GM12878 (cell line): ENCODE measurements around the gene CTNNA2. TPM values are rescaled to one million over a fixed set of nuclear protein-coding genes. Genes with fewer than 3 reads are reported as not detected.

ENCODE experiments used
- ATAC-seq: fragments of 200-7000 bp; cut with Tn5 transposase; 3 replicates; pipeline ENCODE4 v1.9.1; 2020; ENCODE audit warnings: mild to moderate bottlenecking, moderate library complexity
- BruUV-seq: library from RNA; stranded (reverse); fragments of 400-500 nt; replicated peaks from 2 replicates; lab custom pipeline; 2021; lab: Mats Ljungman, UMichigan
- CTCF ChIA-PET: fragments of 300-600 bp; sonication (Branson Sonifier 250); formaldehyde crosslinking; extraction: SDS; loops from one replicate; lab custom pipeline; 2021; ENCODE audit warnings: inconsistent platforms; lab: Yijun Ruan, JAX
- POLR2A ChIA-PET: fragments of 350-600 bp; formaldehyde crosslinking; extraction: SDS; loops from one replicate; lab custom pipeline; 2021; ENCODE audit warnings: inconsistent platforms; lab: Charles Lee
- RAD21 ChIA-PET: fragments of 300-600 bp; sonication (Branson Sonifier 250); formaldehyde crosslinking; loops from one replicate; lab custom pipeline; 2023; ENCODE audit warnings: antibody characterized with exemption; ENCODE audit not compliant: unreplicated experiment; lab: Charles Lee
- SMC1A ChIA-PET: fragments of 300-600 bp; sonication (Branson Sonifier 250); formaldehyde crosslinking; loops from one replicate; lab custom pipeline; 2023; ENCODE audit not compliant: unreplicated experiment, uncharacterized antibody; lab: Charles Lee
- DNase-seq: peaks from one replicate; pipeline ENCODE4 v3.0.0-alpha.2; 2011; ENCODE audit warnings: low read depth, low spot score
- FAIRE-seq: peaks from 3 replicates; lab custom pipeline; 2011; peaks lifted over from hg19 to GRCh38; lab: Jason Lieb, UNC
- H2AFZ ChIP-seq: 2 replicates; pipeline ENCODE4 v1.6.0; 2011; ENCODE audit warnings: low read depth, low read length, control low read depth; ENCODE audit not compliant: control insufficient read depth
- H3K27ac ChIP-seq: 2 replicates; pipeline ENCODE4 v1.5.1; 2011; ENCODE audit warnings: control low read depth; ENCODE audit not compliant: control insufficient read depth, insufficient read depth
- H3K27me3 ChIP-seq, 2 experiments: replicated peaks in 1 of 2; 2 replicates each; pipeline versions ENCODE4 v1.6.0 to v1.6.1; 2011; ENCODE audit warnings: low read length in 1 of 2; ENCODE audit not compliant: control insufficient read depth in 2 of 2, insufficient read depth in 2 of 2
- H3K36me3 ChIP-seq, 2 experiments: 2 replicates each; pipeline ENCODE4 v1.5.1; 2011; ENCODE audit warnings: low read length in 1 of 2; ENCODE audit not compliant: control insufficient read depth in 2 of 2, insufficient read depth in 2 of 2
- H3K4me1 ChIP-seq: 2 replicates; pipeline ENCODE4 v1.6.1; 2011; ENCODE audit warnings: mild to moderate bottlenecking, low read length, moderate library complexity, mixed read lengths; ENCODE audit not compliant: control insufficient read depth, insufficient read depth
- H3K4me2 ChIP-seq: 2 replicates; pipeline ENCODE4 v1.6.0; 2011; ENCODE audit warnings: control low read depth; ENCODE audit not compliant: control insufficient read depth, insufficient read depth
- H3K4me3 ChIP-seq: fragments of 200-600 bp; sonication (generic); 2 replicates; pipeline ENCODE4 v1.5.1; 2016
- H3K79me2 ChIP-seq: 2 replicates; pipeline ENCODE4 v1.6.0; 2011; ENCODE audit warnings: low read length; ENCODE audit not compliant: control insufficient read depth, insufficient read depth
- H3K9ac ChIP-seq: 2 replicates; pipeline ENCODE4 v1.8.0; 2011; ENCODE audit warnings: low read length, control low read depth, mixed read lengths; ENCODE audit not compliant: control insufficient read depth, insufficient read depth
- H3K9me3 ChIP-seq: replicated peaks from 3 replicates; pipeline ENCODE4 v1.5.1; 2011; ENCODE audit warnings: mild to moderate bottlenecking, low read length; ENCODE audit not compliant: control insufficient read depth, insufficient read depth
- H4K20me1 ChIP-seq: 2 replicates; pipeline ENCODE4 v1.6.0; 2011; ENCODE audit not compliant: control insufficient read depth, insufficient read depth
- BACH1 ChIP-seq: fragments of 450-650 bp; IDR thresholded peaks from 2 replicates; pipeline ENCODE4 v1.6.1; 2017; ENCODE audit warnings: mild to moderate bottlenecking, borderline replicate concordance
- CREB1 ChIP-seq: IDR thresholded peaks from 2 replicates; pipeline ENCODE4 v1.6.1; 2012; ENCODE audit warnings: low read depth, mild to moderate bottlenecking, inconsistent platforms
- EED ChIP-seq: sonication (generic); IDR thresholded peaks from 2 replicates; pipeline ENCODE4 v1.6.1; 2016; ENCODE audit warnings: antibody characterized with exemption, low read depth
- EP300 ChIP-seq, 2 experiments: fragments of 150-350 bp in 1 of 2; IDR thresholded peaks; 2 replicates each; pipeline ENCODE4 v1.6.1; 2011 to 2012; ENCODE audit warnings: low read depth in 2 of 2, low read length in 2 of 2, borderline replicate concordance in 1 of 2, improper control_type of control experiment in 1 of 2, inconsistent platforms in 1 of 2; ENCODE audit not compliant: control insufficient read depth in 1 of 2
- EZH2 ChIP-seq: IDR thresholded peaks from 2 replicates; pipeline ENCODE4 v1.6.1; 2012; ENCODE audit warnings: low read depth, mild to moderate bottlenecking, control low read depth, inconsistent platforms, low read length, borderline replicate concordance; ENCODE audit not compliant: control insufficient read depth
- HCFC1 ChIP-seq: fragments of 150-350 bp; IDR thresholded peaks from 2 replicates; pipeline ENCODE4 v1.6.1; 2014; ENCODE audit warnings: low read length
- PAX5 ChIP-seq: IDR thresholded peaks from 2 replicates; pipeline ENCODE4 v1.6.1; 2011; ENCODE audit warnings: low read depth, low read length, borderline replicate concordance
- POLR2AphosphoS2 ChIP-seq: IDR thresholded peaks from 2 replicates; pipeline ENCODE4 v1.6.1; 2011; ENCODE audit warnings: low read depth, mild to moderate bottlenecking, low read length, improper control_type of control experiment, moderate library complexity
- RBBP5 ChIP-seq: fragments of 200-600 bp; sonication (generic); conservative IDR thresholded peaks from 2 replicates; pipeline ENCODE4 v1.6.1; 2016
- RUNX3 ChIP-seq: IDR thresholded peaks from 2 replicates; pipeline ENCODE4 v1.6.1; 2012; ENCODE audit warnings: low read length, inconsistent platforms
- SMAD1 ChIP-seq: fragments of 450-650 bp; IDR thresholded peaks from 2 replicates; pipeline ENCODE4 v1.6.1; 2018; ENCODE audit warnings: mild to moderate bottlenecking, low read depth; ENCODE audit not compliant: partially characterized antibody
- SMAD5 ChIP-seq: IDR thresholded peaks from 2 replicates; pipeline ENCODE4 v1.6.1; 2016; ENCODE audit warnings: antibody characterized with exemption, low read depth
- TARDBP ChIP-seq: IDR thresholded peaks from 2 replicates; pipeline ENCODE4 v1.6.1; 2016; ENCODE audit warnings: borderline replicate concordance
- ZBTB11 ChIP-seq: fragments of 450-650 bp; formaldehyde crosslinking; IDR thresholded peaks from 2 replicates; pipeline ENCODE4 v1.5.0; 2022; ENCODE audit warnings: mild to moderate bottlenecking, missing genetic modification characterization
- ZBTB33 ChIP-seq: fragments of 450-650 bp; IDR thresholded peaks from 2 replicates; pipeline ENCODE4 v1.6.1; 2017; ENCODE audit warnings: mild to moderate bottlenecking
- whole genome bisulfite sequencing: methylation state at CpG from one replicate; pipeline ENCODE4 v1.1.6; 2016; ENCODE audit warnings: low lambda C conversion rate; ENCODE audit not compliant: insufficient replicate concordance, insufficient coverage; ENCODE audit errors: missing lambda C conversion rate; 5-methylcytosine and 5-hydroxymethylcytosine counted together
- in situ Hi-C: fragments of 300-500 bp; cut with MboI; formaldehyde crosslinking; loops from 9 replicates; pipeline ENCODE4 v1.14.3; 2018; ENCODE audit warnings: mixed read lengths
- intact Hi-C: fragments of 100-400 bp; cut with micrococcal nuclease; formaldehyde crosslinking; loops from one replicate; pipeline ENCODE4 v1.14.2; 2022; ENCODE audit not compliant: unreplicated experiment
- polyA plus RNA-seq, 11 experiments: library from polyadenylated mRNA; depleted of rRNA in 4 of 11; unstranded in 6 of 11; stranded (reverse) in 5 of 11; fragments of >200 nt; fragmentation: Nextera tagmentation in 4 of 11; fragmentation: Illumina TruSeq in 1 of 11; extraction: Ambion mirVana in 4 of 11; extraction: Trizol in 1 of 11; gene quantifications; 1 replicate in 1 of 11; 2 replicates in 10 of 11; pipeline versions ENCODE4 v1.2.1 to v1.2.3, GENCODE V29; 2011 to 2016; ENCODE audit warnings: inconsistent platforms in 2 of 11, missing spikeins in 2 of 11, low read depth in 1 of 11
- total RNA-seq, 4 experiments: library from RNA; depleted of rRNA in 3 of 4; stranded (reverse); fragments of >200 nt in 3 of 4; fragmentation: Illumina TruSeq in 1 of 4; extraction: Trizol in 1 of 4; gene quantifications; 2 replicates each; pipeline versions ENCODE4 v1.2.1 to v1.2.3, GENCODE V29; 2013 to 2021

CTNNA2 gene
- total and polyA plus RNA-seq, 10 of the 15 experiments (the other 5 are each of a cell fraction or from before 2014, with no cell fraction given), result 2.4 to 36.2 (median 6.6) TPM

- no peak for ATAC-seq
- CTCF ChIA-PET, result interaction anchor here (1.3 to 14.8 kb wide), 7 partner anchors 12 to 171 kb away, joined by 3 to 440 read pairs (median 50); no protein-coding TSS in a partner anchor
- Histone ChIP-seq H3K27me3 (no peaks in the 10 kb centered on the region), H3K4me2 (no peak overlapping the region), H3K36me3 (no peaks in the 10 kb centered on the region), H2AFZ (no peak overlapping the region), H3K9me3 (no peaks in the 10 kb centered on the region), H3K4me1 (no peaks in the 10 kb centered on the region), H3K27ac (no peak overlapping the region), H3K4me3 (no peak overlapping the region), H3K9ac (no peak overlapping the region), H4K20me1 (no peaks in the 10 kb centered on the region), H3K79me2 (no peaks in the 10 kb centered on the region)
- BruUV-seq, result no TSS peak
- SMC1A ChIA-PET, result interaction anchor here (0.8 to 16.1 kb wide), 14 partner anchors 9 to 170 kb away, joined by 3 to 559 read pairs (median 12); no protein-coding TSS in a partner anchor
- RAD21 ChIA-PET, result interaction anchor here (1.4 to 16.2 kb wide), 7 partner anchors 9 to 171 kb away, joined by 3 to 556 read pairs (median 83); no protein-coding TSS in a partner anchor
- POLR2A ChIA-PET, result interaction anchor here (0.6 to 15.2 kb wide), 5 partner anchors 13 to 170 kb away, joined by 3 to 319 read pairs (median 4); no protein-coding TSS in a partner anchor
- WGBS, result 22% methylated on average over 5 of the region's 5 CpGs
- DNase-seq, result no peak
- FAIRE-seq, result no peak
- TF ChIP-seq EP300 (IDR thresholded peaks at IDR 0.05; ENCODE audit: borderline replicate concordance in 1 of 2, control insufficient read depth in 1 of 2, low read depth in 2 of 2, low read length in 2 of 2), result no peak
- TF ChIP-seq SMAD1, result no peak
- no peak for TF ChIP-seq ZBTB11 (CRISPR knock-in tag)
- TF ChIP-seq BACH1, result no peak
- TF ChIP-seq EED, result no peak
- TF ChIP-seq SMAD5, result no peak
- no peak for TF ChIP-seq PAX5
- TF ChIP-seq RUNX3, result no peak
- no peak for TF ChIP-seq CREB1
- no peak for TF ChIP-seq POLR2AphosphoS2
- no peak for TF ChIP-seq ZBTB33
- no peak for TF ChIP-seq HCFC1
- no peak for TF ChIP-seq EZH2
- TF ChIP-seq RBBP5, result no peak
- no peak for TF ChIP-seq TARDBP
- intact Hi-C loops, result loop anchor here (10.0 kb wide), 1 partner anchor 242 kb away; no protein-coding TSS in a partner anchor
- in situ Hi-C loops, result no loop called here
Measured at GRCh38 chr2:80496775-80497174, 983.9 kb downstream of the CTNNA2 start.
